Heart left ventricle (tissue), 16 donors: ENCODE measurements around the gene TENM3. TPM values are rescaled to one million over a fixed set of nuclear protein-coding genes. Genes with fewer than 3 reads are reported as not detected.
"Not testable (repeated sequence)": the region's sequence is repeated elsewhere in the genome, so short reads cannot be mapped to it uniquely, and the experiment has no call there.

Source experiments
- ATAC-seq, 4 donors: fragments of 200-7000 bp; cut with Tn5 transposase; one replicate each; pipeline ENCODE4 v1.9.1; 2020 to 2022; ENCODE audit warnings: moderate library complexity in 4 of 4, mild to moderate bottlenecking in 3 of 4, moderate number of reproducible peaks in 1 of 4
- DNase-seq, 5 donors: peaks; one replicate each; pipeline ENCODE4 v3.0.0-alpha.2; 2020
- H3K27ac ChIP-seq, 12 donors: fragments of 200-600 bp; sonication (generic) in 4 of 12; one replicate each; pipeline versions ENCODE4 v1.5.0 to v1.8.0; 2016 to 2022; ENCODE audit warnings: mild to moderate bottlenecking in 2 of 12
- H3K27me3 ChIP-seq, 9 donors: fragments of 200-600 bp; sonication (generic) in 2 of 9; one replicate each; pipeline versions ENCODE4 v1.5.1 to v1.8.0; 2016 to 2022; ENCODE audit warnings: mild to moderate bottlenecking in 3 of 9
- H3K36me3 ChIP-seq, 9 donors: fragments of 200-600 bp; sonication (generic) in 2 of 9; one replicate each; pipeline versions ENCODE4 v1.5.0 to v1.8.0; 2018 to 2022; ENCODE audit warnings: mild to moderate bottlenecking in 2 of 9
- H3K4me1 ChIP-seq, 12 donors: fragments of 200-600 bp; sonication (generic) in 4 of 12; one replicate each; pipeline versions ENCODE4 v1.5.0 to v1.8.0; 2016 to 2022; ENCODE audit warnings: mild to moderate bottlenecking in 3 of 12
- H3K4me3 ChIP-seq, 12 donors: fragments of 200-600 bp; sonication (generic) in 4 of 12; one replicate each; pipeline versions ENCODE4 v1.5.0 to v1.8.0; 2017 to 2022; ENCODE audit warnings: mild to moderate bottlenecking in 9 of 12, moderate library complexity in 4 of 12
- H3K9me3 ChIP-seq, 12 donors: fragments of 200-600 bp; sonication (generic) in 4 of 12; one replicate each; pipeline versions ENCODE4 v1.5.0 to v1.8.0; 2016 to 2022; ENCODE audit warnings: mild to moderate bottlenecking in 1 of 12
- CTCF ChIP-seq, 12 donors: fragments of 200-600 bp; sonication (generic) in 4 of 12; IDR thresholded peaks; one replicate each; pipeline versions ENCODE4 v1.5.0 to v1.8.0; 2018 to 2022; ENCODE audit warnings: antibody characterized with exemption in 12 of 12, mild to moderate bottlenecking in 5 of 12
- POLR2A ChIP-seq, 2 donors: fragments of 450-650 bp; IDR thresholded peaks; one replicate each; pipeline ENCODE4 v1.6.1; 2017; ENCODE audit warnings: antibody characterized with exemption in 2 of 2, mild to moderate bottlenecking in 2 of 2, moderate library complexity in 2 of 2
- WGBS, 4 donors: extraction: QIAGEN DNeasy Blood & Tissue Kit in 2 of 4; methylation state at CpG; one replicate each; pipeline versions ENCODE4 v1.1.5 to v1.1.7; 2013 to 2018; 5-methylcytosine and 5-hydroxymethylcytosine counted together
- intact Hi-C, 10 donors: fragments of 100-400 bp; cut with DNase I; formaldehyde crosslinking; loops; one replicate each; pipeline versions ENCODE4 v1.11.1 to v1.14.2; 2022
- long read RNA-seq, 3 donors: library from polyadenylated mRNA; unstranded; transcript quantifications; one replicate each; pipeline ENCODE4 v2.0.0, GENCODE V29; 2020 to 2021
- polyA plus RNA-seq, 2 donors: library from polyadenylated mRNA; stranded (reverse); fragments of 200-250 nt; gene quantifications; one replicate each; pipeline ENCODE4 v1.2.3, GENCODE V29; 2013
- total RNA-seq, 9 donors: library from RNA; depleted of rRNA in 2 of 9; stranded (reverse); fragments of >200 nt in 2 of 9; fragmentation: NEBNext Ultra II Directional in 3 of 9; extraction: Animal tissue kit (Norgen Biotek cat#: 25700) in 3 of 9; gene quantifications; one replicate each; pipeline versions ENCODE4 v1.1.0 to v1.2.4, GENCODE V29; 2016 to 2023
- donor health status: ischemic (EF 13 %, LVEDD 7.1; RV severe dilation, severe dysfunction).
- donor health status: healthy with polysubstance abuse.
- donor health status: DM: no; HTN: yes; CAD: no.
- donor health status: DM: no; HTN: no; CAD: no.
- donor health status: ischemic (EF 25% LVEDD 6.9; RV normal size, moderate dysfunction).
- donor health status: ischemic (EF 25% LVEDD 5.7; RV mildly dilated, moderate dysfunction).
- donor health status: healthy.
- donor health status: DM: yes; HTN: yes; CAD: no.
- donor health status: ischemic (EF 35%, LVEDD 5.7; RV mildly dilated, moderate dysfunction).
- donor health status: nonischemic (EF 11% LVEDD 7.7; RV severe dilation, severe dysfunction).
- donor health status: DM: yes; HTN: yes; CAD: no.
- donor health status: PGD.
- donor health status: ischemic (EF 29% LVEDD 5.4; RV normal size, mild dysfunction).
- donor health status: nonischemic (EF 23%, LVEDD 6.1; RV moderate dilation, normal function).

TENM3 gene
- 10 to 100 TPM in 1 of 9 donors, 1 to 10 TPM in 8; 1.1 to 10.3 (median 3.6) TPM for total RNA-seq
- under 1 TPM; 0.19 to 0.68 TPM for polyA plus RNA-seq
- long read RNA-seq, donor 1, partial matches to known transcripts = 2 of 4 reads
- long read RNA-seq, donor 1, other reads (novel, unspliced or antisense) = 2 of 4 reads
- long read RNA-seq, donor 2, partial matches to known transcripts = 0 of 2 reads
- long read RNA-seq, donor 2, other reads (novel, unspliced or antisense) = 2 of 2 reads
- long read RNA-seq, donor 3 = 0 reads

GRCh38 chr4:182243204-182243603 lies at the start of gene TENM3:
Gene TENM3, plus strand, starts transcription at chr4:182243402. Its CDS starts 80,619 bp downstream, at chr4:182324021.
- H3K4me1 ChIP-seq, H3K27me3 ChIP-seq, ATAC-seq, intact Hi-C loops, DNase-seq, H3K27ac ChIP-seq, H3K36me3 ChIP-seq, H3K9me3 ChIP-seq, H3K4me3 ChIP-seq: not testable (repeated sequence)
- WGBS, 4 donors = 88 to 92% (median 91%) methylated on average over 8 of the region's 8 CpGs

GRCh38 chr4:182194091-182194824 lies 48.9 kb upstream of the TENM3 start:
- H3K27me3 ChIP-seq = no peaks in the 10 kb centered on the region
- TF ChIP-seq CTCF (IDR thresholded peaks at IDR 0.05) = no peak
- TF ChIP-seq POLR2A (IDR thresholded peaks at IDR 0.05) = no peak
- intact Hi-C loops = no loop called here

GRCh38 chr4:182197611-182198010 lies 45.6 kb upstream of the TENM3 start:
- ATAC-seq (no peak), DNase-seq (no peak)
- no peak for TF ChIP-seq POLR2A (IDR thresholded peaks at IDR 0.05)
- TF ChIP-seq CTCF (IDR thresholded peaks at IDR 0.05) = no peak
- Histone ChIP-seq H3K27ac (no peak overlapping the region), H3K4me3 (no peak overlapping the region), H3K36me3 (no peaks in the 10 kb centered on the region), H3K4me1 (no peaks in the 10 kb centered on the region), H3K9me3 (no peaks in the 10 kb centered on the region), H3K27me3 (peaks cover 0 to 3% (median 0%) of the 10 kb centered on the region in 9 donors)
- intact Hi-C loops = no loop called here
- 87 to 91% (median 90%) methylated on average over 9 of the region's 9 CpGs for WGBS, 4 donors

More at GRCh38 chr4:182194091-182194824, 48.9 kb upstream of the TENM3 start:
- H3K36me3 ChIP-seq = no peaks in the 10 kb centered on the region
- H3K27ac ChIP-seq = no peak overlapping the region
- no peak for DNase-seq
- no peaks in the 10 kb centered on the region for H3K9me3 ChIP-seq
- WGBS, 4 donors = 81 to 88% (median 85%) methylated on average over 15 of the region's 15 CpGs
- H3K4me1 ChIP-seq = no peaks in the 10 kb centered on the region
- ATAC-seq = no peak
- no peak overlapping the region for H3K4me3 ChIP-seq

- Histone ChIP-seq H3K27me3 (peaks cover 0 to 3% (median 0%) of the 10 kb centered on the region in 9 donors), H3K27ac (no peak overlapping the region), H3K36me3 (no peaks in the 10 kb centered on the region), H3K4me1 (no peaks in the 10 kb centered on the region), H3K9me3 (no peaks in the 10 kb centered on the region), H3K4me3 (no peak overlapping the region)
- intact Hi-C loops = no loop called here
- ATAC-seq (no peak), DNase-seq (no peak)
- WGBS, 4 donors = 71 to 81% (median 79%) methylated on average over 3 of the region's 3 CpGs
- no peak for TF ChIP-seq POLR2A (IDR thresholded peaks at IDR 0.05)
- no peak for TF ChIP-seq CTCF (IDR thresholded peaks at IDR 0.05)
Measured at GRCh38 chr4:182201871-182202270, 41.3 kb upstream of the TENM3 start.
